Measurements from ENCODE around the gene PPP1R12A.

- no peak for TF ChIP-seq ZNF274 (IDR thresholded peaks at IDR 0.05; ENCODE audit: low read depth, low read length)
- TF ChIP-seq YY1 (IDR thresholded peaks at IDR 0.05; ENCODE audit: insufficient read depth, insufficient read length), result no peak
- TF ChIP-seq SUZ12 (IDR thresholded peaks at IDR 0.05; ENCODE audit: extremely low read depth, insufficient read depth, insufficient read length), result no peak
Measured at GRCh38 chr12:79830440-79830839, 104.5 kb downstream of the PPP1R12A start.

Measured in NT2/D1 (cell line).